Stimulated activated CD8-positive, alpha-beta memory T cell treated with anti-CD3 and anti-CD28 coated beads, Interleukin-7, amount 100 ng/mL, for 1 hour (primary cell): ENCODE measurements around the gene LYL1.

ENCODE experiments used
- DNase-seq, 2 donors: peaks; one replicate each; pipeline ENCODE4 v3.0.0-alpha.2; 2020; ENCODE audit warnings: low read depth in 2 of 2

Gene LYL1

DNA sequence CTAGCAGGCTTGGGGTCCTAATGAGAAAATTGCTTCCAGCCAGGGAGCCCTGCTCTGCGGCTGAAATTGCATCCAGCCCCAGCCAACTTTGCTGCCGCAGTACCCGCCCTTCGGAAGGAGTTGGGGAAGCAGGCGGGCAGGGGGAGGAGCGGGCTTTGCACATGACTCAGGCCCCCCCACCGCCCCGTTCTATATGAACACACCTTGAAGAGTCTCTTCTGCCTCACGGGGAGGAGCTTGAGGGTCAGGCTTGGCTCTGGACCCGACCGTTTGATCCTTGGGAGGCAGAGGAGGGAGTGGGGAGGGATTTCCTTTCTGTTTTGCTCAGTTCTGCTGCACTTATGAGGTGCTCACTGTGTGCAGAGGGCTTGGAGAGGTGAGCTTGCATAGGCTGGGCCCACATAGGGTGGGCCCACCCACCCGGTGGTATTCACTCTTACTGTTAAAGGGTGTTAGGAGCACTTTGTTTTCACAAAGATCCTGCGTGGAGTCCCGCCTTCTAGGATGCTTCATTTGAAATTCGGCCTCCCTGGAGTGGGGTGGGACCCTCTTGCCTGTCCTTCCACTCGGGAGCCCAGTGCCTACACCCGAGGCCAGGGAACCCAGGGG is 46.5 kb downstream of the LYL1 start:
- no peak for DNase-seq

GRCh38 chr19:13055213-13056051 is 47.2 kb downstream of the LYL1 start:
- DNase-seq: no peak

- DNase-seq: no peak
Measured at GRCh38 chr19:13054626-13055212, 47.9 kb downstream of the LYL1 start.

DNA sequence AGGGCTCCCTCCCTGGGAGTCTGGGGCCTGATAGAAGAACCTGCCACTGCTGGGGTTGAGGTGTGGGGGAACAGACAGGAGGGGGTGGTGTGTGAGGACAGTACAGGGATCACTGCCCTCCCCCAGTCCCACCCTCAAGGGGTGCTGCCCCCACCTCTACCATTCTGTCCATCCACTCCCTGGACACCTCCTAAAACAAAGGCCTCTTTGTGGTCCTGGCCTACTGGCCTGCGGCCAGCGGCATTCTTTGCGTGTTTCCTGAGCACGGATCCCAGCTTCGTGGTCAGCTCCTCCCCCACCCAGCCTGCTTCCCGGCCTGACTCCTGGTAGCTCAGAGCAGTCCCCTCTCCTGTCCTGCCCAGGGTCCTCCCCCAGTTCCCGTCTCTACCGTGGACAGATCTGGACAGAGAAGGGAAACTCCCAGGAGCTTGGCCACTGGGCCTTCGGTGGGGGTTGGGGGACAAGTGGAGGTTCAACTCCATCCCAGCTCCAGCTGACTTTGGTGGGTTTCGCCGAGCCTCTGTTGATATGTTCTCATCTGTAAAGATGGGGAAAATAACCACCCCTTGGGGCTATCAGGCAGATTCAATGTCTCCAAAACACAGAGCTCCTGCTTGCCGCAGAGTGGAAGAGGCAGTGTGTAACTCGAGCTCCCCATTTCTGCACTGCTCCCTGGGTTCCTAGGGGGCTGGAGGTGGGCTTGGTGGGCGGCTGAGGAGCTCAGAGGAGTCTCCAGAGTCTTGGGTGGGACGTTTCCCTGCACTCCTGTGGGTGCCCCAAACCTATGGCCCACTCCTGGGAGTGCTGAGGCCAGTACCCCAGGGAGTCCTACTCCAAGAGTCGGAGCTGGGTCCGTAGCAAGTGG is 48.7 kb downstream of the LYL1 start:
- DNase-seq: no peak

DNA sequence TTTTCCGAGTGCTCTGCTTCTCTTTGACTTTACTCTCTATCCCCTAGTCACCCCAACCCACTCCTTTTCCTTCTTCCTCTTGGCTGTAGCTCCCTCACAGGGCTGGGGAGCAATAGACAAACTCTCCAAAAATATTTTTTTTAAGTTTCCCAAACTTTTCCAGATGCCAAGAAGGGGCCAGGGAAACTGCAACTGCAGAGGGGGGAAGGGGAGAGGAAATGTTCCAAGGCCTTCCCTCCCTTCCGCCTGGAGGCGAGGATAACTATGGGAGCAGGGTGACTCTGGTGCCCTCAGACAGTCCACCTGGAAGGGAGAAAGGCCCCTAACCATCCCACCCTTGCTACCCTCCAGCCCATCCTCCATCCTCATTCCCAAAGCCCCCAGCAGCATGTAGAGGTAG is 49.4 kb downstream of the LYL1 start:
- DNase-seq: no peak

GRCh38 chr19:13052447-13053175 is 50.0 kb downstream of the LYL1 start:
- DNase-seq: no peak

DNA sequence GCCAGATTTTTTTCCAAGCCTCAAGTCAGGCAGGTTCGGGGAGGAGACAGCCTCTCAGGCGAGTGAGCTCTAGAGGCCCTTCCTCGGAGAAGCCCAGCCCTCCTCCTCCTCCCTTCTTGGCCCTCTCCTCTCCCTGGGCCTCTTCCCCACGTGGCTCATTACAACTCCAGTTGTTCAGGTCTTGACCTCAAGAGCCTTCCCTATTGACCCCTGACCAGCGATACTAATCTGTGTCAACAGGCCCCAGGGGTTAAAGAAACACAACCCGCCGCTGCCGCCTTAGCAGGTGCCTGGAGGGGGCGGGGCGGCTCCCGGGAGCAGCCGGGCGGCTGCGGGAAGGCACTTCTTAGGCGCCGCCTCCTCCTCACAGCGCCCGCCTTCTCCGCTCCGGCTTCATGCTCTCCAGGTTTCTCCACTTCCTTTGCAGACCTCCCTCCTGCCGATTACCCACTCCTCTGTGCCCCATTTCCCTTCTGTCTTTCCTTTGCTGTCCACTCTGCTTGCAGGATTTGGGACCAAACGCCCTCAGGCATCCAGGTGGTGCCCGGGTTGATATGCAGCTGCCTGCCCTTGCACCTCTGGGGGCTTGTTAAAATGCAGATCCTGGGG is 51.0 kb downstream of the LYL1 start:
- DNase-seq: no peak

- no peak for DNase-seq
Measured at GRCh38 chr19:13050274-13050673, 52.4 kb downstream of the LYL1 start.
